IMR-90 (cell line): ENCODE measurements around the gene CROCC2.

Experiments
- BHLHE40 ChIP-seq: fragments of 150-350 bp; IDR thresholded peaks from 2 replicates; pipeline ENCODE4 v1.6.1; 2016; ENCODE audit warnings: mild to moderate bottlenecking, low read depth, low read length
- CTCF ChIP-seq: conservative IDR thresholded peaks from 2 replicates; pipeline ENCODE4 v1.5.1; 2012; ENCODE audit warnings: mild to moderate bottlenecking, low read depth, low read length, improper control_type of control experiment
- FOS ChIP-seq: fragments of 150-350 bp; IDR thresholded peaks from 2 replicates; pipeline ENCODE4 v1.6.1; 2016; ENCODE audit warnings: low read depth, low read length
- MAFK ChIP-seq: IDR thresholded peaks from 2 replicates; pipeline ENCODE4 v1.6.1; 2012; ENCODE audit warnings: low read depth, low read length, improper control_type of control experiment
- MXI1 ChIP-seq: IDR thresholded peaks from 2 replicates; pipeline ENCODE4 v1.6.1; 2012; ENCODE audit warnings: low read depth, mild to moderate bottlenecking, low read length, moderate library complexity, borderline replicate concordance
- POLR2A ChIP-seq: IDR thresholded peaks from 2 replicates; pipeline ENCODE4 v1.6.1; 2012; ENCODE audit warnings: mild to moderate bottlenecking, low read depth, low read length
- RFX5 ChIP-seq: IDR thresholded peaks from 2 replicates; pipeline ENCODE4 v1.8.0; 2012; ENCODE audit warnings: low read depth, mild to moderate bottlenecking, low read length, moderate library complexity
- SMC3 ChIP-seq: fragments of 150-350 bp; IDR thresholded peaks from 2 replicates; pipeline ENCODE4 v1.6.1; 2016; ENCODE audit warnings: low read depth, mild to moderate bottlenecking, antibody characterized with exemption, low read length, moderate library complexity
- USF2 ChIP-seq: fragments of 150-350 bp; IDR thresholded peaks from 2 replicates; pipeline ENCODE4 v1.6.1; 2017; ENCODE audit warnings: mild to moderate bottlenecking, antibody characterized with exemption, low read length, low read depth

GRCh38 chr2:241029599-241030332 lies 123.6 kb downstream of the CROCC2 start:
- no peak for TF ChIP-seq CTCF
- TF ChIP-seq USF2: no peak
- TF ChIP-seq POLR2A: no peak
- TF ChIP-seq BHLHE40: no peak
- no peak for TF ChIP-seq MXI1
- no peak for TF ChIP-seq MAFK
- no peak for TF ChIP-seq RFX5
- no peak for TF ChIP-seq FOS
- no peak for TF ChIP-seq SMC3
